GM18861 (cell line): ENCODE results near the gene RAB1A.

ENCODE experiments used
- ATAC-seq: cut with Tn5 transposase; IDR thresholded peaks from one replicate; pipeline ENCODE4 v1.9.1; 2021; ENCODE audit not compliant: unreplicated experiment

Gene RAB1A

DNA sequence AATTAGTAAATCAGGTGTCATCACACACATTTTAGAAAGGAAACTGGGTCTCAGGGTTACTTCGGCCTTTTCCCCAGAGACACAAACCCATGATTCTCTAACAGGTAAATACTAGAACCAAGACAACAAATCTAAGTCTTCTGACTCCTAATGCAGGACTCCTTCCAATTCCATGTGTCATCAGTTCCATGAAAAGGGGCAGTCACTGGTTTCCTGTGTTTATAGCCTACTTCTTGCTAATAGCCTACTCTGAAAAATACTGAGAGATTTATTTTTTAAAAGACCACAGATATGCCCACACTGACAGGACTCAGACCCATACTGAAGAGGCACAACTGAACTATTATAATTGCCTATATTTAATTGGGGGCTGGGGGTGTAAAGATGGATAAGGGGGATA is 33.0 kb downstream of the RAB1A start:
- ATAC-seq, result no peak

DNA sequence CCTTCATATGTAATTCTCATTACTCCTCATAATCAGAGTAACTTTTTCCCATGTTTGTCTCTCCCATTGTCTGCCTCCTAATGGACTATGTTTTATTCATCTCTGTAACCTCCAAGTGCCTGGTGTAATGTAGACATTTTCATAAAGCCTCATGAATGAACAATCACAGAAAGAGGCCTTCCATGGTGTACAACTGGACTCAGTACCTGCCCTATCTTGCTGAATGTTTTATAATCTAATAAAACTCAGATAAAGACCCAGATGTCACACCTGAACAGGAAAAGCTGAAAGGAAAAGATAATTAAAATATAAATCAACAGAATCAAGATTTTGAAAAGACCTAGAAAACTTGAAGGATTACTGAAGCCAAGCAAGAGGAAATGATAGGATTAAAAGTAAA is 36.7 kb downstream of the RAB1A start:
- no peak for ATAC-seq

- no peak for ATAC-seq
Measured at GRCh38 chr2:65092791-65093190, 37.1 kb downstream of the RAB1A start.

DNA sequence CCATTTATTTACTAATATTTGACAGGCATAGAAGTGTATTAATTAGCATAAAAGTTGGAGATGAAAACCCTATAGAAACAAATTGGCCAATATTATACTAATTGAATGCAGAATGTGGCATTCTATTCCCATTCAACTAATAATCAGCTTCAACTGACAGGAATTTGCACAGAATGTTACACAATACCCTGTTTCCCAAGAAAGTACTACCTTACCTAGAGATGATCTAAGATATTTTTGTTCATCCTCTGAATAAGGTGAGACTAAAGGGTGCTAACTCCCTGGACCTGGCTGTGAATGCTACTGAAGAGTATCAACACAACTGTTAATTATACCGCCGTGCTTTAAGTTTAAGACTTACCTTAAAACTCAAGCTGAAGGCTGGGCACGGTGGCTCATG is 44.8 kb downstream of the RAB1A start:
- ATAC-seq, result no peak

DNA sequence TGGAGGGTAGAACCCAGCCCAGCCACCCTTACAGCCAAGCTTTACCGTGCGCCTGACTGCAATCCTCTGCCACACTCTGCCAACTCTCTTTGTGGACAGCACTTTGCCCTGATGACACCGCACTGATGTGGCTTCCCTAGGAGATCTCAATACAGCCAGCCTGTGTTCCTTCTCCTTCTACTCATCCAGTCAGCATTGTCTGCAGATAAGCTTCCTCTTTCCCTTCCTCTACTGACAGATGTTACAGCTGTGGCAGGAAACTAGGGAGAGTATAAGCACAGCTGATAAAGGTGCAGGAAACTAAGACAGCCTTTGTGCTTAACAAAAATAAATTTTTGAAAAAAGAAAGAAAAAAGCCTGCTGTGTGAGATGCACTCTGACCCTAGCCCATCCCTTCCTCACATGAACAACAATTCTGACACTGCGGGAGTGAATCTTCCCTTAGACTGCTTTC is 48.6 kb downstream of the RAB1A start:
- ATAC-seq, result no peak

DNA sequence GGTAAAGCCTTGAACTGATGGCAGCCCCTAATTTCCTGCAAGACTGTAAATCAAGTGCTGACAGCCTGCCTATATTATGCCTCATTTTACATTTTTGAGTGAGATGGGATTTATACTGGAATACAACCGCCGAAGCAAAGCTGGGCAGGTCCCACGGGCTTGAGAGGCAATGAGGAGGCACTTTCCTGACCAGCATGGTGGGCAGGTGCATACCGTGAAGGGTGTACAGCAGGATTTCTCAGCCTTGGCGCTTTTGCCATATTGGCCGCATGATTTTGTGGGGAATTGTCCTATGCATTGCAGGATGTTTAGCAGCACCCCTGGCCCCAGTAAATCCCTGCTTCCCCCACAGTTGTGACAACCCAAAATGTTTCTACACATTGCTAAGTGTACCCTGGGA is 50.9 kb downstream of the RAB1A start:
- ATAC-seq, result no peak

- ATAC-seq, result no peak
Measured at GRCh38 chr2:65077898-65078297, 52.0 kb downstream of the RAB1A start.

GRCh38 chr2:65076345-65076710 is 53.6 kb downstream of the RAB1A start:
- ATAC-seq, result no peak

DNA sequence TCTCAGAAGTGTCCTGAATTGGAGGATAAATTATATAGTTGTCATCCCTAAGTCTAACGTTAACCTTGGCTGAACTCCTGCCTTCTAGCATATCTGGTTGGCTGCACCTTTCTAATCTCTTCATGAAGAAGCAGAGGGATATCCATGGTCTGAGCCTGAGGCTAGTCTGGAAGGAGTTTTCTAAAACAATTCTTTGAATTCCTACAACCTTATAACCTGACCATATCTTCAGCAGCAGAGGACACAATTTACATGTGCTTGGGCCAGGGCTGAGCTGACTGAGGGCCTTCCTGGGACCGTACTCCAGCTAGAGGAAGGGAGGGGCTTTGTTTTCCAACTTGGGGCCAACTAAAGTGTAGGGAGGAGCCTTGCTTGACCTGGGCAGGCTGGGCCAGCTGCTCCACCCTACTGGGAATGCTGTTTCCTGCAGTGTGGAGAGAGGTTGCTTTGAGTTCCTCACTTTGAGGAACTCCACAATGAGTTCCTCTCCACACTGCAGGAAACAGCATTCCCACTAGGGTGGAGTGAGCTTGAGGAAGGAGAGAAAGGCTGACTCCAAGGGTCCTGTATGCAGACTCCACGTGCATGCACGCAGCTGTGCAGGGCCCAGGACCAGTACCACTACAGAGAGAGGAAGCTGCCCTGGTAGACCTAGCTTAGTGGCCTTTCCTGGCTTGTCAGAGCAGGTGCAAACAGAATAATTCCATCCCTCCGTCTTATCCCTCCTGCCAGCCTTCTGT is 54.1 kb downstream of the RAB1A start:
- no peak for ATAC-seq

DNA sequence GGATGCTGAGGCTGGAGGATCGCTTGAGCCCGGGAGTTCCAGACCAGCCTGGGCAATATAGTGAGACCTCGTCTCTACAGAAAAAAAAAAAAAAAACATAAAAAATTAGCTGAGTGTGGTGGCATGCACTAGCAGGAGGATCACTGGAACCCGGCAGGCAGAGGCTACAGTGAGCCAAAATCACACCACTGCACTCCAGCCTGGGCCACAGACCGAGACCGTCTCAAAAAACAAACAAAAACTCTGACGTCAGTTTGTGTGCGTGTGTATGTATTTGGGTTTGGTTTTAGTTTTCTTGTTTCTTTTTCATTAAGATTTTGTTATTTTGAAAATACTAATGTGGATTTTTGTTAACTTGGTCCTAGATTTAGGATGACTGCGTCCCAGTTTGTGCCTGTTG is 54.7 kb downstream of the RAB1A start:
- ATAC-seq, result no peak

- ATAC-seq, result no peak
Measured at GRCh38 chr2:65073879-65074565, 55.9 kb downstream of the RAB1A start.

DNA sequence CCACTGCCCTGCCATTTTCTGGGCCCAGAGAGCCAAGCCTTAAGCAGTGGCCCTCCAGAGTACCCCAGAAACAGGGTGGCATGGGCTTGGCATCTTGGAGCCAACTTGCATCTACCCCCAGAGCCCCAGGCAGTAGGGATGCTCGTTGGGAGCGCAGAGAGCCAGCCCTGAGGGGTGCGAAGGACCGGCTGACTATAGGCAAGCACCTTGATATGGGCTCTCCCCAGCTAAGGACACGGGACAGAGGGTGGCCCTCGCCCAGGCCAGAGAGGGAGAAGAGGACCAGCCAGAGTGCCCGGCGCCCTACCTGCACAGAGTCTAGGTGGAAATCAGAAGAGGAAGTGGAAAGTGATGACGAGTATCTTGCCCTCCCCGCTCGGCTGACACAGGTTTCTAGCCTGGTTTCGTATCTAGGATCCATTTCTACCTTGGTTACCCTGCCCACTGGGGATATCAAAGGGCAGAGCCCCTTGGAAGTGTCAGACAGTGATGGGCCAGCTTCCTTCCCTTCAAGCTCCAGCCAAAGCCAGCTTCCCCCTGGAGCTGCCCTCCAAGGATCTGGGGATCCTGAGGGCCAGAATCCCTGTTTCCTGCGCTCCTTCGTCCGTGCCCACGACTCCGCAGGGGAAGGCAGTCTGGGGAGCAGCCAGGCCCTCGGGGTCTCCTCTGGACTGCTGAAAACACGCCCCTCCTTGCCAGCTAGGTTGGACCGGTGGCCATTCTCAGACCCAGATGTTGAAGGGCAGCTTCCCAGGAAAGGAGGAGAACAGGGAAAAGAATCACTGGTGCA is 57.5 kb downstream of the RAB1A start:
- ATAC-seq, result peak; percentile 69

GRCh38 chr2:65071499-65072180 is 58.3 kb downstream of the RAB1A start:
- no peak for ATAC-seq

- ATAC-seq, result no peak
Measured at GRCh38 chr2:65070856-65071255, 59.0 kb downstream of the RAB1A start.

- no peak for ATAC-seq
Measured at GRCh38 chr2:65070172-65070830, 59.6 kb downstream of the RAB1A start.

DNA sequence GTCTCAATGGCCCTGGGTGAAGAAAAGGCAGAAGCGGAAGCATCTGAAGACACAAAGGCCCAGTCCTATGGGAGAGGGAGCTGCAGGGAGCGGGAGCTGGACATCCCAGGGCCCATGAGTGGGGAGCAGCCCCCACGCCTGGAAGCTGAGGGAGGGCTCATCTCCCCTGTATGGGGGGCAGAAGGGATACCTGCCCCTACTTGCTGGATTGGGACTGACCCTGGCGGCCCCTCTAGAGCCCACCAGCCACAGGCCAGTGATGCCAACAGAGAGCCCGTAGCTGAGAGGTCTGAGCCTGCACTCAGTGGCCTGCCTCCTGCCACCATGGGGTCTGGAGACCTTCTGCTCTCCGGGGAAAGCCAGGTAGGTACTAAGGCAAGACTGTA is 60.5 kb downstream of the RAB1A start:
- no peak for ATAC-seq

DNA sequence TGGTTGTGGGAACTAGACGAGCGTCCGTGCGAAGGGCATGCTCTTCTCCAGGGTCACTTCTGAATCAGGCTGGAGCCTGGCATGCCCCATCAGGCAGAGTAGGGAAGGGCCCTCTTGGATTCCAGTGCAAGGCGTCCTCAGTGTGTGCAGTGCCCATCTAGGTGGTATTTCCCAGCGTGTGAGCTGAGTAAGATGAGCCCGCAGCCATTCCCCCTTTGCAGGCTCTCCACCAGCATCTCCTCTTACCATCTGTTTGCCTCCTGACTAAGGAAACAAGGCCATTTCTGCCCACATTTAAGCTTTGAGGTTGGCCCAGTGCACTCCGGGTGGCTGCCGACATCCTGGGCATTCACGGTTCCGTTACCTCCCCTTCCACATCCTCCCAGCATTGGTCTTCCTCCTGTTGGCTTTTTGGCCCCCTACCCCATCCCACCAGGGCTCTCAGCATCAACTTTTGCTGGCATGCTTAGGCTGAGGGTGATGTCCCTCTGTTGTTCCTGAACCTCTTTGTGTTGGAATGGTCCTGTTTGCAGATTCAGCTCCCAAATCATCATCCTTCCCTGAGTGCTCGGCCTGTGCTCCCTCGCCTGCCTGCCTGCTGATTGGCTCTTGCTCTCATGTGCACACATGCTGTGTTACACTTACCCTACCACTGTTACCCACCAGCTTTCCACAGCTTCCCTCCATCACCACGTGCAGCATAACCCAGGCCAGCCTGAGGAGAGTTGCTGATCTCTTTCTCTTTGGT is 61.9 kb downstream of the RAB1A start:
- ATAC-seq, result no peak

- peak; percentile 69 for ATAC-seq
Measured at GRCh38 chr2:65064728-65065552, 65.0 kb downstream of the RAB1A start.
